Nephron (organoid): Measurements from ENCODE around the gene PTRHD1.
A peak's percentile ranks its signal among the peaks of the same experiment; 100 is the strongest.

Experiments
- H3K27ac Mint-ChIP-seq, 3 experiments: 2 replicates each; pipeline ENCODE4 v1.8.0; 2020; ENCODE audit warnings: mixed read lengths in 3 of 3, mild to moderate bottlenecking in 2 of 3, moderate library complexity in 1 of 3
- H3K27me3 Mint-ChIP-seq: 2 replicates; pipeline ENCODE4 v1.8.0; 2021; ENCODE audit warnings: low read depth, mild to moderate bottlenecking, moderate library complexity, mixed read lengths
- H3K36me3 Mint-ChIP-seq: 2 replicates; pipeline ENCODE4 v1.8.0; 2020; ENCODE audit warnings: low read depth, mixed read lengths
- H3K4me1 Mint-ChIP-seq: 2 replicates; pipeline ENCODE4 v1.8.0; 2020; ENCODE audit warnings: mixed read lengths
- H3K4me3 Mint-ChIP-seq, 3 experiments: 2 replicates each; pipeline ENCODE4 v1.8.0; 2020; ENCODE audit warnings: mild to moderate bottlenecking in 3 of 3, mixed read lengths in 3 of 3, moderate library complexity in 2 of 3
- H3K9me3 Mint-ChIP-seq: 2 replicates; pipeline ENCODE4 v1.8.0; 2020; ENCODE audit warnings: mixed read lengths
- CTCF ChIP-seq, 3 experiments: fragments of 200-600 bp; sonication (generic); IDR thresholded peaks; one replicate each; pipeline ENCODE4 v1.5.0; 2021; ENCODE audit warnings: antibody characterized with exemption in 3 of 3; ENCODE audit not compliant: unreplicated experiment in 3 of 3

PTRHD1 gene

GRCh38 chr2:24834733-24835395 lies 41.7 kb upstream of the PTRHD1 start:
- Mint-ChIP-seq H3K36me3 (peaks cover 14% of the 10 kb centered on the region), H3K27ac (no peak overlapping the region), H3K27me3 (peaks cover 6% of the 10 kb centered on the region), H3K9me3 (no peaks in the 10 kb centered on the region), H3K4me1 (peaks cover 15% of the 10 kb centered on the region), H3K4me3 (no peak overlapping the region)
- TF ChIP-seq CTCF (IDR thresholded peaks at IDR 0.05; ENCODE audit: unreplicated experiment in 3 of 3): no peak

GRCh38 chr2:24833821-24834732 lies 40.9 kb upstream of the PTRHD1 start:
- H3K27me3 Mint-ChIP-seq: peaks cover 6% of the 10 kb centered on the region
- peaks cover 14% of the 10 kb centered on the region for H3K36me3 Mint-ChIP-seq
- no peaks in the 10 kb centered on the region for H3K9me3 Mint-ChIP-seq
- H3K4me1 Mint-ChIP-seq: peaks cover 15% of the 10 kb centered on the region
- TF ChIP-seq CTCF (IDR thresholded peaks at IDR 0.05; ENCODE audit: unreplicated experiment in 3 of 3): no peak
- H3K4me3 Mint-ChIP-seq: no peak overlapping the region
- peak overlapping the region in 1 of 3 experiments; percentile 9 for H3K27ac Mint-ChIP-seq

- Mint-ChIP-seq H3K27me3 (peaks cover 6% of the 10 kb centered on the region), H3K4me3 (no peak overlapping the region), H3K27ac (peak overlapping the region in 2 of 3 experiments; percentile 9 to 15), H3K36me3 (peaks cover 14% of the 10 kb centered on the region), H3K4me1 (peaks cover 20% of the 10 kb centered on the region), H3K9me3 (no peaks in the 10 kb centered on the region)
- TF ChIP-seq CTCF (IDR thresholded peaks at IDR 0.05; ENCODE audit: unreplicated experiment in 3 of 3): no peak
These were observed 39.9 kb upstream of the PTRHD1 start for GRCh38 chr2:24832931-24833701.

GRCh38 chr2:24832521-24832920 lies 39.3 kb upstream of the PTRHD1 start:
- H3K27me3 Mint-ChIP-seq: peaks cover 6% of the 10 kb centered on the region
- H3K4me1 Mint-ChIP-seq: peaks cover 26% of the 10 kb centered on the region
- H3K9me3 Mint-ChIP-seq: no peaks in the 10 kb centered on the region
- H3K36me3 Mint-ChIP-seq: peaks cover 14% of the 10 kb centered on the region
- H3K4me3 Mint-ChIP-seq: no peak overlapping the region
- H3K27ac Mint-ChIP-seq: peak overlapping the region in 2 of 3 experiments; percentile 2 to 15
- no peak for TF ChIP-seq CTCF (IDR thresholded peaks at IDR 0.05; ENCODE audit: unreplicated experiment in 3 of 3)

- Mint-ChIP-seq H3K36me3 (peaks cover 14% of the 10 kb centered on the region), H3K4me1 (peaks cover 31% of the 10 kb centered on the region), H3K9me3 (no peaks in the 10 kb centered on the region), H3K27ac (peak overlapping the region in 1 of 3 experiments; percentile 2), H3K4me3 (no peak overlapping the region), H3K27me3 (peaks cover 6% of the 10 kb centered on the region)
- TF ChIP-seq CTCF (IDR thresholded peaks at IDR 0.05; ENCODE audit: unreplicated experiment in 3 of 3): no peak
These were observed 38.9 kb upstream of the PTRHD1 start for GRCh38 chr2:24832073-24832461.
